Naive thymus-derived CD4-positive, alpha-beta T cell (primary cell): ENCODE measurements around the gene RAG1. TPM values are rescaled to one million over a fixed set of nuclear protein-coding genes. Genes with fewer than 3 reads are reported as not detected.

Source experiments
- ATAC-seq: fragments of 150-1000 bp; cut with Tn5 transposase; 2 replicates; pipeline ENCODE4 v1.10.0; 2021; ENCODE audit warnings: mild to moderate bottlenecking, moderate library complexity
- CTCF ChIA-PET: fragments of 350-600 bp; sonication (Branson Sonifier 250); formaldehyde crosslinking; loops from one replicate; lab custom pipeline; 2021; ENCODE audit warnings: antibody characterized with exemption; lab: Charles Lee
- POLR2A ChIA-PET: fragments of 350-600 bp; sonication (Branson Sonifier 250); formaldehyde crosslinking; loops from one replicate; lab custom pipeline; 2021; ENCODE audit warnings: antibody characterized with exemption, inconsistent platforms; lab: Charles Lee
- DNase-seq, 9 donors: peaks; one replicate each; pipeline versions ENCODE4 v3.0.0 to v3.0.0-alpha.2; 2020 to 2022; ENCODE audit warnings: mixed read lengths in 1 of 9
- H3K27ac ChIP-seq: one replicate; pipeline ENCODE4 v1.7.0; 2013; ENCODE audit warnings: mild to moderate bottlenecking, low read depth, low read length, moderate library complexity
- H3K27me3 ChIP-seq, 2 donors: one replicate each; pipeline ENCODE4 v1.7.0; 2013; ENCODE audit warnings: low read length in 2 of 2, mild to moderate bottlenecking in 2 of 2, moderate library complexity in 2 of 2; ENCODE audit not compliant: control insufficient read depth in 2 of 2, insufficient read depth in 2 of 2
- H3K36me3 ChIP-seq, 3 experiments: 1 replicate in 2 of 3; 2 replicates in 1 of 3; pipeline ENCODE4 v1.7.0; 2013; ENCODE audit warnings: low read length in 3 of 3, mild to moderate bottlenecking in 3 of 3, moderate library complexity in 1 of 3; ENCODE audit not compliant: insufficient read depth in 3 of 3, control insufficient read depth in 2 of 3
- H3K4me1 ChIP-seq, 2 donors: one replicate each; pipeline ENCODE4 v1.7.0; 2013; ENCODE audit warnings: low read length in 2 of 2, mild to moderate bottlenecking in 2 of 2, moderate library complexity in 1 of 2; ENCODE audit not compliant: control insufficient read depth in 2 of 2, insufficient read depth in 2 of 2
- H3K4me3 ChIP-seq: 2 replicates; pipeline ENCODE4 v1.7.0; 2013; ENCODE audit warnings: mild to moderate bottlenecking, low read length
- H3K9me3 ChIP-seq, 3 experiments: 1 replicate in 2 of 3; 2 replicates in 1 of 3; pipeline ENCODE4 v1.7.0; 2013; ENCODE audit warnings: low read length in 3 of 3; ENCODE audit not compliant: control insufficient read depth in 2 of 3
- H3K27ac Mint-ChIP-seq, 9 donors: one replicate each; pipeline ENCODE4 v1.8.0; 2020 to 2022; ENCODE audit warnings: mixed read lengths in 9 of 9, mild to moderate bottlenecking in 8 of 9, moderate library complexity in 5 of 9, inconsistent platforms in 2 of 9
- H3K27me3 Mint-ChIP-seq, 5 donors: one replicate each; pipeline ENCODE4 v1.8.0; 2021 to 2022; ENCODE audit warnings: mixed read lengths in 5 of 5, mild to moderate bottlenecking in 1 of 5
- H3K36me3 Mint-ChIP-seq, 5 donors: one replicate each; pipeline ENCODE4 v1.8.0; 2020 to 2022; ENCODE audit warnings: mixed read lengths in 5 of 5, mild to moderate bottlenecking in 3 of 5, inconsistent platforms in 1 of 5
- H3K4me1 Mint-ChIP-seq, 7 donors: one replicate each; pipeline ENCODE4 v1.8.0; 2020 to 2022; ENCODE audit warnings: mixed read lengths in 7 of 7, mild to moderate bottlenecking in 3 of 7, inconsistent platforms in 1 of 7
- H3K4me3 Mint-ChIP-seq, 10 donors: one replicate each; pipeline ENCODE4 v1.8.0; 2020 to 2022; ENCODE audit warnings: mild to moderate bottlenecking in 10 of 10, mixed read lengths in 10 of 10, moderate library complexity in 6 of 10, inconsistent platforms in 2 of 10
- H3K9me3 Mint-ChIP-seq, 11 donors: one replicate each; pipeline ENCODE4 v1.8.0; 2020 to 2022; ENCODE audit warnings: mixed read lengths in 11 of 11, mild to moderate bottlenecking in 4 of 11, inconsistent platforms in 1 of 11, moderate library complexity in 1 of 11
- intact Hi-C, 2 donors: fragments of 100-400 bp; cut with micrococcal nuclease; formaldehyde crosslinking; loops; one replicate each; pipeline ENCODE4 v1.15.1; 2023
- polyA plus RNA-seq, 2 donors: library from polyadenylated mRNA; unstranded; fragments of 300-500 nt; fragmentation: Illumina TruSeq; gene quantifications; one replicate each; pipeline ENCODE4 v1.2.3, GENCODE V29; 2021
- total RNA-seq, 6 experiments: library from RNA in 5 of 6; stranded (reverse) in 5 of 6; gene quantifications; 1 replicate in 5 of 6; 2 replicates in 1 of 6; pipeline ENCODE4 v1.2.3 and lab custom pipeline; 2021 to 2026

Gene RAG1
- total and polyA plus RNA-seq, 7 experiments from 2014 or later: 0.15 to 0.65 (median 0.37) TPM; not detected in 2

GRCh38 chr11:36581536-36581935, 13.7 kb downstream of the RAG1 start:
- Mint-ChIP-seq H3K9me3 (peaks cover 0 to 16% (median 5%) of the 10 kb centered on the region in 11 donors), H3K4me3 (no peak overlapping the region), H3K4me1 (no peaks in the 10 kb centered on the region), H3K27ac (no peak overlapping the region), H3K36me3 (peaks cover 0 to 5% (median 0%) of the 10 kb centered on the region in 5 donors), H3K27me3 (peaks cover 4 to 28% (median 13%) of the 10 kb centered on the region in 5 donors)
- Histone ChIP-seq H3K4me3 (no peak overlapping the region), H3K36me3 (no peaks in the 10 kb centered on the region), H3K27ac (no peak overlapping the region), H3K4me1 (no peaks in the 10 kb centered on the region), H3K27me3 (peaks cover 0 to 7% of the 10 kb centered on the region in 2 donors), H3K9me3 (peaks cover 0 to 10% (median 0%) of the 10 kb centered on the region in 3 experiments)
- no peak for ATAC-seq
- ChIA-PET CTCF (no interaction called here), POLR2A (no interaction called here)
- intact Hi-C loops: no loop called here
- DNase-seq: no peak

DNA sequence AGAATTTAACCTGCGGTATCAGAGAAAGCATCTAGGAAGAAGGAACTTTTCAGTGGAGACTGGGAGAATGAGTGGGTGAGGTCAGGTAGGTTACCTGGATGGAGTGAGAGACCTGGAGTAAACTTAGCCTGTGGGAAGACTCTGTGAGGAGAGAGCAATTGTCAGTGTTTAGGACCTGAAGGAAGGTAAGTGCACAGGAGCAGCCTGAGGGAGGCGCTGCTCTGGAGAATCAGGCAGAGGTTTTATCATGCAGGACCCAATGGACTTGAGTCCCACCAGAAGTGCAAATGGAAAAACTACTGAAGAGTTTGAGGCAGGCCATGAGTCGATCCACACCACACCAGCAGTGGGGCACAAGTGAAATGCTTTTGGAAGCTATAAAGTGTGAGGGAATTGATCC, 15.9 kb downstream of the RAG1 start:
- H3K4me1 ChIP-seq: no peaks in the 10 kb centered on the region
- intact Hi-C loops: no loop called here
- POLR2A ChIA-PET: no interaction called here

DNA sequence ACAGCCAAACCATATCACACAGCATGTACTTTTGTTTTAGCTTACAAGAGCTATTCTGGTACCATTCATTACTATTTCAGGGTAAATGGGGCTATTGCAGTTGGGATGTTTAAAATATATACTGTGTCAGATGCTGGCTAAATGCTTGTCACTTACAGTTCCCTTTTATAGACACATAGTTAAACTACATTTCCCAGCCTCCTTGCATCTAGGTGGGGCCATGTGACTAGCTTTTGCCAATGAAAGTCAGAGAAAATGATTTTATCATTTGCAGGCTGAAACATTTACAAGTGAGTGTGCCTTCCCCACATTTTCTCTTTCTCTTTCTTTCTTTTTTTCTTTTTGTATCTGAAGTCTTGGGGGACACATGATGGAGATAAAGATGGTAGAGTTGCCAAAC, 18.7 kb downstream of the RAG1 start:
- no peaks in the 10 kb centered on the region for H3K4me1 ChIP-seq
- peak in 1 of 9 donors; percentile 14 for DNase-seq
- POLR2A ChIA-PET: no interaction called here
- ATAC-seq: peak; percentile 53
- H3K27ac Mint-ChIP-seq: no peak overlapping the region
- H3K4me3 Mint-ChIP-seq: peak overlapping the region in 1 of 10 donors; percentile 2
- peaks cover 0 to 5% (median 0%) of the 10 kb centered on the region in 5 donors for H3K36me3 Mint-ChIP-seq
- H3K27ac ChIP-seq: no peak overlapping the region
- CTCF ChIA-PET: interaction anchor here (1.0 kb wide), 1 partner anchor 23 kb away, joined by 3 read pairs; no protein-coding TSS in a partner anchor
- H3K9me3 ChIP-seq: peaks cover 0 to 2% (median 0%) of the 10 kb centered on the region in 3 experiments
- no peaks in the 10 kb centered on the region for H3K36me3 ChIP-seq
- intact Hi-C loops: no loop called here
- H3K4me3 ChIP-seq: no peak overlapping the region
- peaks cover 0 to 9% (median 6%) of the 10 kb centered on the region in 11 donors for H3K9me3 Mint-ChIP-seq
- peaks cover 0 to 6% (median 0%) of the 10 kb centered on the region in 7 donors for H3K4me1 Mint-ChIP-seq
- no peaks in the 10 kb centered on the region for H3K27me3 ChIP-seq
- H3K27me3 Mint-ChIP-seq: peaks cover 22 to 44% (median 40%) of the 10 kb centered on the region in 5 donors

More for the DNA sequence above, 15.9 kb downstream of the RAG1 start:
- CTCF ChIA-PET: no interaction called here
- Mint-ChIP-seq H3K9me3 (peaks cover 0 to 16% (median 7%) of the 10 kb centered on the region in 11 donors), H3K4me1 (peaks cover 0 to 6% (median 0%) of the 10 kb centered on the region in 7 donors), H3K27me3 (peaks cover 13 to 37% (median 19%) of the 10 kb centered on the region in 5 donors), H3K27ac (no peak overlapping the region), H3K4me3 (no peak overlapping the region), H3K36me3 (peaks cover 0 to 5% (median 0%) of the 10 kb centered on the region in 5 donors)
- ATAC-seq (no peak), DNase-seq (no peak)
- Histone ChIP-seq H3K27ac (no peak overlapping the region), H3K9me3 (peaks cover 0 to 10% (median 0%) of the 10 kb centered on the region in 3 experiments), H3K4me3 (no peak overlapping the region), H3K36me3 (no peaks in the 10 kb centered on the region), H3K27me3 (peaks cover 0 to under 1% of the 10 kb centered on the region in 2 donors)

DNA sequence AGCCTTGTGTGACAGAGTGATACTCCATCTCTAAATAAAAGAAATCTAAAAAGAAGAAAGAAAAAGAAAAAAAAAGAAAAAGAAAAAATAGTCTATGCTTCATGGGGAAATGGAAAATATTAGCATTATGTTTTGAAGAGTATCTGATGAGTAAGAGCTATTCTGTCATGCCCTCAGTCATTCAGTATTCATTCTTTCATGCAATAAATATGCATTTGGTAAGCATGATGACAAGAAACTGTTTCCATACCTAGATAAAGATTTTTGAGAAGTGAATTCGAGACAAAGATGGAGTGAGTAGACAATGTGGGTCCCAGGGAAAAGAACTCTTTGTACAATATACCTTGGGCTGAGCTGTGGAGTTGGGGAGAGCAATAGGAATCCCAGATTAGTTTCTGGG, 20.3 kb downstream of the RAG1 start:
- Mint-ChIP-seq H3K9me3 (peaks cover 0 to 5% (median 0%) of the 10 kb centered on the region in 11 donors), H3K27me3 (peaks cover 23 to 49% (median 44%) of the 10 kb centered on the region in 5 donors), H3K36me3 (no peaks in the 10 kb centered on the region), H3K4me3 (no peak overlapping the region), H3K4me1 (peaks cover 0 to 6% (median 0%) of the 10 kb centered on the region in 7 donors), H3K27ac (no peak overlapping the region)
- H3K4me1 ChIP-seq: no peaks in the 10 kb centered on the region
- ATAC-seq: no peak
- ChIA-PET POLR2A (no interaction called here), CTCF (no interaction called here)
- intact Hi-C loops: no loop called here
- H3K27ac ChIP-seq: no peak overlapping the region
- H3K36me3 ChIP-seq: no peaks in the 10 kb centered on the region
- no peaks in the 10 kb centered on the region for H3K27me3 ChIP-seq
- no peaks in the 10 kb centered on the region for H3K9me3 ChIP-seq
- H3K4me3 ChIP-seq: no peak overlapping the region
- DNase-seq: no peak

GRCh38 chr11:36590513-36590912, 22.7 kb downstream of the RAG1 start:
- H3K4me3 ChIP-seq: no peak overlapping the region
- no peak overlapping the region for H3K27ac ChIP-seq
- H3K4me1 ChIP-seq: no peaks in the 10 kb centered on the region
- no peak overlapping the region for H3K4me3 Mint-ChIP-seq
- CTCF ChIA-PET: no interaction called here
- ATAC-seq: no peak
- H3K27ac Mint-ChIP-seq: no peak overlapping the region
- H3K9me3 Mint-ChIP-seq: peaks cover 0 to 3% (median 0%) of the 10 kb centered on the region in 11 donors
- no peaks in the 10 kb centered on the region for H3K36me3 ChIP-seq
- peaks cover 0 to 3% of the 10 kb centered on the region in 2 donors for H3K27me3 ChIP-seq
- peaks cover 4 to 20% (median 9%) of the 10 kb centered on the region in 7 donors for H3K4me1 Mint-ChIP-seq
- intact Hi-C loops: no loop called here
- H3K9me3 ChIP-seq: no peaks in the 10 kb centered on the region
- POLR2A ChIA-PET: no interaction called here
- no peak for DNase-seq
- peaks cover 0 to 1% (median 0%) of the 10 kb centered on the region in 5 donors for H3K36me3 Mint-ChIP-seq
- H3K27me3 Mint-ChIP-seq: peaks cover 38 to 68% (median 50%) of the 10 kb centered on the region in 5 donors

DNA sequence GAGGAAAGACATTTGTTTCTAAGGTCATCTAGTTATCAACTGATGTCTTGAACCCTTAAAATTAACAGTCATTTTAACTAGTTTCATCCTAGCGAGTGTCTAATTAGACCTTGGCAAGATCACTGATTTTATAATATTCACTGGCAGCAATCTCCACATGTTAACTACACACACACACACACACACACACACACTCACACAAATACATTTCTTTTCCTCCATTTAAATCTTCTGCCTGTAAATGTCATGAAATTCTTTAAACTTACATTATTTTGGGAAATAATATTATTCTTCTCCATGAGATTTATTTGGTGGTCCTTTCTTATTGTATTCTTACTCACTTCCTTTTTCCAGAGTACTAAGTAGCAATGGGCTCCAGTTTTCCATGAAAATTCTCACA, 23.6 kb downstream of the RAG1 start:
- ChIA-PET POLR2A (no interaction called here), CTCF (no interaction called here)
- H3K36me3 ChIP-seq: no peaks in the 10 kb centered on the region
- Mint-ChIP-seq H3K9me3 (peaks cover 0 to 3% (median 0%) of the 10 kb centered on the region in 11 donors), H3K36me3 (peaks cover 0 to 1% (median 0%) of the 10 kb centered on the region in 5 donors), H3K4me3 (no peak overlapping the region), H3K27ac (no peak overlapping the region), H3K27me3 (peaks cover 44 to 74% (median 53%) of the 10 kb centered on the region in 5 donors), H3K4me1 (peaks cover 4 to 22% (median 9%) of the 10 kb centered on the region in 7 donors)
- DNase-seq (no peak), ATAC-seq (no peak)
- H3K4me1 ChIP-seq: no peaks in the 10 kb centered on the region
- intact Hi-C loops: no loop called here
- H3K27me3 ChIP-seq: peaks cover 0 to 3% of the 10 kb centered on the region in 2 donors
- H3K4me3 ChIP-seq: no peak overlapping the region
- no peak overlapping the region for H3K27ac ChIP-seq
- no peaks in the 10 kb centered on the region for H3K9me3 ChIP-seq
